Measurements from ENCODE around the gene RAD23B.

- TF ChIP-seq POLR2A (IDR thresholded peaks at IDR 0.05; ENCODE audit: low read depth, low read length) (no peak), TAF1 (IDR thresholded peaks at IDR 0.05; ENCODE audit: low read depth, low read length) (no peak), POLR2AphosphoS5 (IDR thresholded peaks at IDR 0.05; ENCODE audit: low read depth, low read length) (no peak), POU2F2 (IDR thresholded peaks at IDR 0.05; ENCODE audit: low read depth, low read length) (no peak)
Measured at GRCh38 chr9:107261106-107261505, 22.0 kb upstream of the RAD23B start.

All from GM12891 (cell line).